ENCODE data around the gene TRANK1. TPM values are rescaled to one million over a fixed set of nuclear protein-coding genes. Genes with fewer than 3 reads are reported as not detected.
"Not testable (repeated sequence)": the region's sequence is repeated elsewhere in the genome, so short reads cannot be mapped to it uniquely, and the experiment has no call there.

TRANK1 gene
- total RNA-seq, 2 donors from 2014 or later: 3.6 to 7.8 TPM

DNA sequence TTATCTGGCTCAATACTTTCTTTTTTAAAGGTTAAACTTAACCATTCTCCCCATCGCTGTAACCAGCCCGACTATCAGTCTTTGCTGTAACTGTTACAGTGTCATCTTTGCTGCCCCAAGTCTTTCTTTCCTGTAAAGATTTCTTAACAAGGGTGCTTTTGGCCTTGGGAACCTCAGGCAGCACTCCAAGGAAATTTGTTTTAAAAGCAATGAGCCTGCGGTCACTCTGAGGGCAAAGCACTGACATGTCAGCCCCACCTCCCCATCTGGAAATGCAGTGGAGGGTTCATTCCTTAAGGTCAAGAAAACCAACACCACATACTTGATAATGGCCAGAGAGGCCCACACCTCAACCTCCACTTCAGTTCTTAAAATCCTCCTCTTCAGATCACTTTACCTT lies 3.2 kb downstream of the TRANK1 start:
- Histone ChIP-seq H3K9me3 (no peaks in the 10 kb centered on the region), H3K4me1 (peaks cover 16% of the 10 kb centered on the region), H3K27ac (no peak overlapping the region), H3K36me3 (replicated peaks in 1 of 2; ENCODE audit: insufficient read depth in 1 of 2, low read depth in 2 of 2) (no peaks in the 10 kb centered on the region), H3K4me3 (no peak overlapping the region), H3K27me3 (no peaks in the 10 kb centered on the region)
- 68 to 75% methylated on average over 3 of the region's 3 CpGs for WGBS, 2 donors
- ATAC-seq (no peak), DNase-seq (no peak)
- no peak for TF ChIP-seq POLR2A (IDR thresholded peaks at IDR 0.05)
- TF ChIP-seq, protein P1, sequence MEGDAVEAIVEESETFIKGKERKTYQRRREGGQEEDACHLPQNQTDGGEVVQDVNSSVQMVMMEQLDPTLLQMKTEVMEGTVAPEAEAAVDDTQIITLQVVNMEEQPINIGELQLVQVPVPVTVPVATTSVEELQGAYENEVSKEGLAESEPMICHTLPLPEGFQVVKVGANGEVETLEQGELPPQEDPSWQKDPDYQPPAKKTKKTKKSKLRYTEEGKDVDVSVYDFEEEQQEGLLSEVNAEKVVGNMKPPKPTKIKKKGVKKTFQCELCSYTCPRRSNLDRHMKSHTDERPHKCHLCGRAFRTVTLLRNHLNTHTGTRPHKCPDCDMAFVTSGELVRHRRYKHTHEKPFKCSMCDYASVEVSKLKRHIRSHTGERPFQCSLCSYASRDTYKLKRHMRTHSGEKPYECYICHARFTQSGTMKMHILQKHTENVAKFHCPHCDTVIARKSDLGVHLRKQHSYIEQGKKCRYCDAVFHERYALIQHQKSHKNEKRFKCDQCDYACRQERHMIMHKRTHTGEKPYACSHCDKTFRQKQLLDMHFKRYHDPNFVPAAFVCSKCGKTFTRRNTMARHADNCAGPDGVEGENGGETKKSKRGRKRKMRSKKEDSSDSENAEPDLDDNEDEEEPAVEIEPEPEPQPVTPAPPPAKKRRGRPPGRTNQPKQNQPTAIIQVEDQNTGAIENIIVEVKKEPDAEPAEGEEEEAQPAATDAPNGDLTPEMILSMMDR (IDR thresholded peaks at IDR 0.05): no peak
- intact Hi-C loops (cut with DNase I): no loop called here

DNA sequence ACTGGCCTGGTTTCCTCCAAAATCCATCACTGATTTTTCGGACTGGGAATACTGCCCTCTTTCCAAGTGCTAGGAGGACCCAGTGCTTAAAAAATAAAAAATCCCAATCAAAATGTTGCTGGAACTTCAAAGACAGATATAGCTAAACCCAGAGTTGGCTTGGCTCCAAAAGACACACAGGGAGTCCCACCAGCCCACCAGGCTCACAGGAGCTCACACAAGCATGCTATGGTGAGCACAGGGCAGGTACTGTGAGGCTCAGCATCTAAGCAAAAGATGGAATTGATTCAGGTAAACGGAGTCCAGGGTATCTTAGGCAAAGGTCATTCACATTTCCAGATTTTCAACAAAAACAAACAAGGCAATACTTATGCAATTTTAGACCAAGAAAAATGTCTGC lies 3.7 kb downstream of the TRANK1 start:
- ATAC-seq (no peak), DNase-seq (no peak)
- no peaks in the 10 kb centered on the region for H3K9me3 ChIP-seq
- no peak overlapping the region for H3K4me3 ChIP-seq
- H3K36me3 ChIP-seq (replicated peaks in 1 of 2; ENCODE audit: insufficient read depth in 1 of 2, low read depth in 2 of 2): no peaks in the 10 kb centered on the region
- peaks cover 16% of the 10 kb centered on the region for H3K4me1 ChIP-seq
- 61 to 71% methylated on average over 2 of the region's 2 CpGs for WGBS, 2 donors
- intact Hi-C loops (cut with DNase I): no loop called here
- TF ChIP-seq POLR2A (IDR thresholded peaks at IDR 0.05): no peak
- TF ChIP-seq, protein P1 (IDR thresholded peaks at IDR 0.05): no peak
- no peak overlapping the region for H3K27ac ChIP-seq
- H3K27me3 ChIP-seq: no peaks in the 10 kb centered on the region

DNA sequence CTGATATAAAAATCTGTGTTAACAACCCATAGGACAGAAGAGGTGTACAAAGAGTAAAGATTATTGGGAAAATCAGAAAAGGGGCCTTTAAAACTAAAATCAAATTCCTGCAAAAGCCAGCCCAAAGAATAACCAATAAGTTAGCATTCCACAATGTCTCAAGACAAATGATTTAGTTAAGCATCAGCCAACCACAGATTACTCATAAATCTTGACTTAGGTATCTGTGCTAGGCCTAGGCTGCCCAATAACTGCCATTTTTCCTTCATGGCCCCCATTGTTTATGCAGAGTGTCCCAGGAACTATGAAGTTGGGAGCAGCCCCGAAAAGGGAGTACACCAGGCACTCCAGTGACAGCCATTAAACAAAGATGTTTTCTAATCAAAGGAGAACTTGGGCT lies 7.4 kb downstream of the TRANK1 start:
- H3K27me3 ChIP-seq: no peaks in the 10 kb centered on the region
- no peaks in the 10 kb centered on the region for H3K4me1 ChIP-seq
- H3K4me3 ChIP-seq: no peak overlapping the region
- no peaks in the 10 kb centered on the region for H3K9me3 ChIP-seq
- DNase-seq (no peak), ATAC-seq (no peak)
- 88 to 89% methylated on average over 1 of the region's 1 CpG for WGBS, 2 donors
- H3K36me3 ChIP-seq (replicated peaks in 1 of 2; ENCODE audit: insufficient read depth in 1 of 2, low read depth in 2 of 2): no peaks in the 10 kb centered on the region
- H3K27ac ChIP-seq: no peak overlapping the region
- TF ChIP-seq, protein P1 (IDR thresholded peaks at IDR 0.05): no peak
- TF ChIP-seq POLR2A (IDR thresholded peaks at IDR 0.05): no peak
- intact Hi-C loops (cut with DNase I): no loop called here

DNA sequence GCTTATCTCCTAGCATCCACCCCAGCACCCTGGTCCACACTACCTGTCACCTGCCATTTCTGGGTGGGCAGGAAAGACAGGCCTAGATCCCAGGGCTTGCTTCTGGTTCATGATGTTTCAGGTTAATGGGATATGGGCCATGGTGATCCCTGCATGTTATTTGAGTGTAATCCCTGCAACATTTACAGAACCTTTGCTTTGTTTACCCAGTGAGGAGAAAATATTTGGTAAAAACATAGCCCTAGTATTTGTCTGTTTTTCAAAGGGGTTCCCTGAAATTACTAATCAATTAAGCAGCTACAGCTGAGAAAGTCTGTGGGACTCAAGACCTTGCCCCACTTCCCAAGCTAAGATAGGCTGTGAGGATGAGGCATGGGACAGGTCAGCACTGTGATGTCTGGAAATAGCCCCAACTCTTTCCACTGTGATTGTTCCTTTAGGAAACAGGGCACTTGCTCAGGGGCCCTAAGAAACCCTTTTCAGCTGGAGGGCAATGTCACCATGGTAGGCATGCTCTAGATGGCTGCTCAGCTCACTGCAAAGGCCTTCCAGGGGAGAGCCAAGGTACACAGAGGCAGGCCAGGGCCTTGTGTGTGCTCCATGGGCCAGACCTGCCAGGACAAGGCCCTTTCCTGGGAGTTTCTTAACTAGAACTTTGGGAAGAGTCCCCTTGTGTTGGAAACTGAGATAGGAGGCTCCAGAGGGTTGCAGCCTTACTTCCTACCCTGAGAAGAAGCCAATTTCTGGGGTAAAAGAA lies 11.1 kb downstream of the TRANK1 start:
- Histone ChIP-seq H3K9me3 (no peaks in the 10 kb centered on the region), H3K36me3 (replicated peaks in 1 of 2; ENCODE audit: insufficient read depth in 1 of 2, low read depth in 2 of 2) (no peaks in the 10 kb centered on the region), H3K27ac (no peak overlapping the region), H3K4me3 (no peak overlapping the region), H3K27me3 (no peaks in the 10 kb centered on the region), H3K4me1 (no peaks in the 10 kb centered on the region)
- DNase-seq: no peak
- ATAC-seq: no peak
- no peak for TF ChIP-seq POLR2A (IDR thresholded peaks at IDR 0.05)
- TF ChIP-seq, protein P1 (IDR thresholded peaks at IDR 0.05): no peak
- intact Hi-C loops (cut with DNase I): no loop called here

DNA sequence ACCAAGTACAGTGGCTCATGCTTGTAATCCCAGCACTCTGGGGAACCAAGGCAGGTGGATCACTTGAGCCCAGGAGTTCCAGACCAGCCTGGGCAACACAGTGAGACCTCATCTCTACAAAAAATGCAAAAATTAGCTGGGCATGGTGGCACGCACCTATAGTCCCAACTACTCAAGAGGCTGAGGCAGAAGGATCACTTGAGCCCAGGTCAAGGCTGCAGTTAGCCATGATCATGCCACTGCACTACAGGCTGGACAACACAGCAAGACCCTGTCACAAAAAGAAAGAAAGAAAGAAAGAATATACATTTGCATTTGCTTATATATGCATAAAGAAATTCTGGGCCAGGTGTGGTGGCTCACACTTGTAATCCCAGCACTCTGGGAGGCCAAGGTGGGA lies 13.4 kb downstream of the TRANK1 start:
- H3K9me3 ChIP-seq; intact Hi-C loops (cut with DNase I); DNase-seq; H3K27me3 ChIP-seq; H3K36me3 ChIP-seq (replicated peaks in 1 of 2; ENCODE audit: insufficient read depth in 1 of 2, low read depth in 2 of 2); H3K4me3 ChIP-seq; H3K4me1 ChIP-seq; ATAC-seq; H3K27ac ChIP-seq: not testable (repeated sequence)
- WGBS, 2 donors: 93 to 95% methylated on average over 1 of the region's 1 CpG
